ENCODE measurements around the gene CFAP58. TPM values are rescaled to one million over a fixed set of nuclear protein-coding genes. Genes with fewer than 3 reads are reported as not detected.

Gene CFAP58
- total RNA-seq, 1 donor from 2014 or later, result 1.1 TPM

GRCh38 chr10:104344219-104344618, 9.4 kb upstream of the CFAP58 start:
- ATAC-seq, result no peak
- H3K4me3 ChIP-seq, result no peak overlapping the region

GRCh38 chr10:104345515-104345914, 8.1 kb upstream of the CFAP58 start:
- Histone ChIP-seq H3K9me3 (no peaks in the 10 kb centered on the region), H3K27ac (no peak overlapping the region), H3K4me1 (peaks cover 34% of the 10 kb centered on the region), H3K36me3 (no peaks in the 10 kb centered on the region), H3K4me3 (no peak overlapping the region), H3K27me3 (ENCODE audit: low read depth) (no peaks in the 10 kb centered on the region)
- TF ChIP-seq CTCF (IDR thresholded peaks at IDR 0.05), result no peak
- no peak for DNase-seq
- ATAC-seq, result no peak
- intact Hi-C loops (cut with DNase I), result no loop called here

More at GRCh38 chr10:104344219-104344618, 9.4 kb upstream of the CFAP58 start:
- Histone ChIP-seq H3K9me3 (no peaks in the 10 kb centered on the region), H3K36me3 (no peaks in the 10 kb centered on the region), H3K27me3 (ENCODE audit: low read depth) (no peaks in the 10 kb centered on the region), H3K27ac (no peak overlapping the region), H3K4me1 (peaks cover 30% of the 10 kb centered on the region)
- no peak for TF ChIP-seq CTCF (IDR thresholded peaks at IDR 0.05)
- DNase-seq, result no peak
- intact Hi-C loops (cut with DNase I), result no loop called here

- ATAC-seq, result no peak
- no peaks in the 10 kb centered on the region for H3K27me3 ChIP-seq (ENCODE audit: low read depth)
- H3K36me3 ChIP-seq, result no peaks in the 10 kb centered on the region
- intact Hi-C loops (cut with DNase I), result no loop called here
- no peak for DNase-seq
- H3K4me1 ChIP-seq, result peaks cover 33% of the 10 kb centered on the region
- TF ChIP-seq CTCF (IDR thresholded peaks at IDR 0.05), result no peak
- no peak overlapping the region for H3K27ac ChIP-seq
- no peak overlapping the region for H3K4me3 ChIP-seq
- H3K9me3 ChIP-seq, result no peaks in the 10 kb centered on the region
These were observed 7.7 kb upstream of the CFAP58 start for GRCh38 chr10:104345941-104346340.

- no peaks in the 10 kb centered on the region for H3K36me3 ChIP-seq
- no peaks in the 10 kb centered on the region for H3K27me3 ChIP-seq (ENCODE audit: low read depth)
- intact Hi-C loops (cut with DNase I), result no loop called here
- ATAC-seq (no peak), DNase-seq (no peak)
- no peak overlapping the region for H3K27ac ChIP-seq
- H3K4me3 ChIP-seq, result no peak overlapping the region
- no peak for TF ChIP-seq CTCF (IDR thresholded peaks at IDR 0.05)
- no peaks in the 10 kb centered on the region for H3K9me3 ChIP-seq
- H3K4me1 ChIP-seq, result peaks cover 45% of the 10 kb centered on the region
These were observed 6.2 kb upstream of the CFAP58 start for GRCh38 chr10:104347295-104348045.

GRCh38 chr10:104348601-104349000, 5.0 kb upstream of the CFAP58 start:
- no peak overlapping the region for H3K4me3 ChIP-seq
- peaks cover 47% of the 10 kb centered on the region for H3K4me1 ChIP-seq
- no peak for TF ChIP-seq CTCF (IDR thresholded peaks at IDR 0.05)
- peak in 1 of 2 donors; percentile 1 for ATAC-seq
- H3K9me3 ChIP-seq, result no peaks in the 10 kb centered on the region
- no peak for DNase-seq
- no peaks in the 10 kb centered on the region for H3K27me3 ChIP-seq (ENCODE audit: low read depth)
- intact Hi-C loops (cut with DNase I), result no loop called here
- no peaks in the 10 kb centered on the region for H3K36me3 ChIP-seq
- H3K27ac ChIP-seq, result peak overlapping the region; percentile 74

All from lower lobe of right lung (tissue), 2 donors.